GM10266 (cell line): ENCODE data around the gene GSTA4.

Experiments
- DNase-seq: peaks from one replicate; pipeline ENCODE4 v3.0.0; 2012; ENCODE audit errors: extremely low spot score
- TF ChIP-seq, protein P1 (sequence below): IDR thresholded peaks from 2 replicates; pipeline ENCODE4 v1.5.1; 2012; ENCODE audit warnings: mild to moderate bottlenecking, low read depth; ENCODE audit not compliant: control insufficient read depth, insufficient read depth; ENCODE audit errors: missing control alignments

Gene GSTA4, protein sequence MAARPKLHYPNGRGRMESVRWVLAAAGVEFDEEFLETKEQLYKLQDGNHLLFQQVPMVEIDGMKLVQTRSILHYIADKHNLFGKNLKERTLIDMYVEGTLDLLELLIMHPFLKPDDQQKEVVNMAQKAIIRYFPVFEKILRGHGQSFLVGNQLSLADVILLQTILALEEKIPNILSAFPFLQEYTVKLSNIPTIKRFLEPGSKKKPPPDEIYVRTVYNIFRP

DNA sequence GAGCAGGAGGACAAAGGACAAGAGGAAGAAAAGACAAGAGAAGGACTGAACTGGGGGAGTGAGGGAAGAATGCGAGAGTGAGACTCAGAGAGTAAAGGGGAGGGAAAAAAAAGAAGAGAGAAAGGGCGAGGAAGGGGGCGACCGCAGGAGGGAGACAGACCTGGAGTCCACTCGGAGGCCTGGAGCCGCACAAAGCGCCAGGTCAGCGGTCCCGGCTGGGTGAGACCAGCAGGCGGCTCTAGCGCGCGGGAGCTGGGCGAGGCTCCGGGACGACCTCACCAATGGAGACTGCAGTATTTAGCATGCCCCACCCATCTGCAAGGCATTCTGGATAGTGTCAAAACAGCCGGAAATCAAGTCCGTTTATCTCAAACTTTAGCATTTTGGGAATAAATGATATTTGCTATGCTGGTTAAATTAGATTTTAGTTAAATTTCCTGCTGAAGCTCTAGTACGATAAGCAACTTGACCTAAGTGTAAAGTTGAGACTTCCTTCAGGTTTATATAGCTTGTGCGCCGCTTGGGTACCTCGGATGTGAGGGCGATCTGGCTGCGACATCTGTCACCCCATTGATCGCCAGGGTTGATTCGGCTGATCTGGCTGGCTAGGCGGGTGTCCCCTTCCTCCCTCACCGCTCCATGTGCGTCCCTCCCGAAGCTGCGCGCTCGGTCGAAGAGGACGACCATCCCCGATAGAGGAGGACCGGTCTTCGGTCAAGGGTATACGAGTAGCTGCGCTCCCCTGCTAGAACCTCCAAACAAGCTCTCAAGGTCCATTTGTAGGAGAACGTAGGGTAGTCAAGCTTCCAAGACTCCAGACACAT lies at the start of gene GSTA4:
Gene GSTA4, minus strand, starts transcription at position 196 of the 824 bp plus-strand sequence. CDS start 1,041 bp downstream, outside the sequence.
- TF ChIP-seq, protein P1, sequence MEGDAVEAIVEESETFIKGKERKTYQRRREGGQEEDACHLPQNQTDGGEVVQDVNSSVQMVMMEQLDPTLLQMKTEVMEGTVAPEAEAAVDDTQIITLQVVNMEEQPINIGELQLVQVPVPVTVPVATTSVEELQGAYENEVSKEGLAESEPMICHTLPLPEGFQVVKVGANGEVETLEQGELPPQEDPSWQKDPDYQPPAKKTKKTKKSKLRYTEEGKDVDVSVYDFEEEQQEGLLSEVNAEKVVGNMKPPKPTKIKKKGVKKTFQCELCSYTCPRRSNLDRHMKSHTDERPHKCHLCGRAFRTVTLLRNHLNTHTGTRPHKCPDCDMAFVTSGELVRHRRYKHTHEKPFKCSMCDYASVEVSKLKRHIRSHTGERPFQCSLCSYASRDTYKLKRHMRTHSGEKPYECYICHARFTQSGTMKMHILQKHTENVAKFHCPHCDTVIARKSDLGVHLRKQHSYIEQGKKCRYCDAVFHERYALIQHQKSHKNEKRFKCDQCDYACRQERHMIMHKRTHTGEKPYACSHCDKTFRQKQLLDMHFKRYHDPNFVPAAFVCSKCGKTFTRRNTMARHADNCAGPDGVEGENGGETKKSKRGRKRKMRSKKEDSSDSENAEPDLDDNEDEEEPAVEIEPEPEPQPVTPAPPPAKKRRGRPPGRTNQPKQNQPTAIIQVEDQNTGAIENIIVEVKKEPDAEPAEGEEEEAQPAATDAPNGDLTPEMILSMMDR, result peak; percentile 79
- DNase-seq, result peak; percentile 85

DNA sequence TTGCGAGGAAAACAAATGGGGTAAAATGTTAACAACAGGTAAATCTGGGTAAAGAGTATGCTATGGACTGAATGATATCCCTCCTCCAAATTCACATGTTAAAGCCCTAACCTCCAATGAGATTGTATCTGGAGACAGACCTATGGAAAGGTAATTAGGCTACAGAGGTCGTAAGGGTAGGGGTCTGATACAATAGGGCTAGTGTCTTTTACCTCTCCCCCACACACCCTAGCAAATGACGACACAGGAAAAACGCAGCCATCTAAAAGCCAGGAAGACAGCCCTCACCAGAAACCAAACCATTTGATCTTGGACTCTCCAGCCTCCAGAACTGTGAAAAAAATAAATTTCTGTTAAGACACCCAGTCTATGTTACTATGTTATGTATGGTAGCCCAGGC lies 49.5 kb upstream of the GSTA4 start:
- DNase-seq, result no peak
- TF ChIP-seq, protein P1, result no peak

DNA sequence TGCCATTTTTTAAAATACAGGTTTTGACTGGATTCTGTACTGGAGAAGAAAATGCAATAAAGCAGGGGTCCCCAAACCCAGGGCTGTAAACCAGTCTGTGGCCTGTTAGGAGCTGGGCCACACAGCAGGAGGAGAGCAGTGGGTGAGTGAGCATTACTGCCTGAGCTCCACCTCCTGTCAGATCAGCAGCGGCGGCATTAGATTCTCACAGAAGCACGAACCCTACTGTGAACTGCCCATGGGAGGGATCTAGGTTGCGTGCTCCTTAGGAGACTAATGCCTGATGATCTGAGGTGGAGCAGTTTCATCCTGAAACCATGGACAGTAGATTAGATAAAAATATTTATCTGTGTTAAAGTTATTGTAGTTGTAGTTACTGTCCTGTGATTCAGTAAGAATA lies 49.0 kb upstream of the GSTA4 start:
- TF ChIP-seq, protein P1, result no peak
- no peak for DNase-seq

DNA sequence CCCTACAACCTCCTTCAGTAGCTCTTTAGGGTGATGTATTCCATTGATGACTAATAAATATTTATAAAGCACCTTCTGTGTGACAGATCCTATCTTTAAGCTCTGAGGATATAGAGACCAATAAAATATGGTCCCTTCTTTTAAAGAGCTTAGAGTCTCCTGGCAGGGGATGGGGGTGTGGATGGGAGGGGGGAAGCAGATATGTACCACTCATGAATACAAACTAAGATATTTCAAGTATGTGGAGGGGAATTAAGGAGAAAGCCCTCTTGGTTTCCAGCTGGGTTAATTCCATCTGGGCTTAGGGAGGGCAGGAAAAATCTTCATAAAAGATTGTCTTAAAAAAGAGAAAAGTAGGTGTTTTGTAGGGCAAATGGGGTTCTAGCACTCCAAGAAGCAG lies 48.5 kb upstream of the GSTA4 start:
- TF ChIP-seq, protein P1, result no peak
- DNase-seq, result no peak

DNA sequence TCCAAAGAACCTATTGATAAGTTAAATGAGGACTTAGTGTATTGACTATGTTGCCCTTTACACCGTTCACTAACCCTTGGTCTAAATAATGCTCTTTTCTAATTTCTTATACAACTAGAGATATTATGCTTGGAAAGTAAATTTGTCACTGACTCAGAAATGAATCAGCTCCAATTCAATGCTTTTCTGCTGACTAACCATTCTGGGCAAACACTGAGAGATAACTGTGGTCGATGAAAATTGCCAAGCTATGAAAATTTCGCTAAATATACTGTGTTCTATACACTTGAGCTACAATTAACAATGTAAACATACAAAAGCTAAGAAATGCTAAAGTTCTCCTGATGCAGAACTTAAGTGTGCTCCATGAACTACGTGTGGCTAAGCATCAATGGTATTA lies 47.0 kb upstream of the GSTA4 start:
- TF ChIP-seq, protein P1, result no peak
- DNase-seq, result no peak

DNA sequence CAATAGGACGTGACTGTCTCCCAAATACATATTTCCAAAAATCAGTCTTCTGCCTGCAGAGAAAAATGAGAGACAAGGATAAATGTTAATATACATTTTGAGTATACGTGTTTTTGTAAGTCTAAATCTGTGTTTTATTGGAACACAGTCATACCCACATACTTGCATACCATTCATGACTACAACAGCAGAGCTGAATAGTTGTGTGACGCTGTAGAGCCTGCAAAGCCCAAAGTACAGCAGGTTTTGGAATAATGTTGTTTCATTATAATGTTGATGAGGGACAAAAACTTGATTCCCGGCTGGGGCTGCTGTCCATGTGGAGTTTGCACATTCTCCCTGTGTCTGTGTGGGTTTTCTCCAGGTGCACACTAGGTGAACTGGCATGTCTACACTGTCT lies 46.3 kb upstream of the GSTA4 start:
- no peak for DNase-seq
- TF ChIP-seq, protein P1, result no peak

DNA sequence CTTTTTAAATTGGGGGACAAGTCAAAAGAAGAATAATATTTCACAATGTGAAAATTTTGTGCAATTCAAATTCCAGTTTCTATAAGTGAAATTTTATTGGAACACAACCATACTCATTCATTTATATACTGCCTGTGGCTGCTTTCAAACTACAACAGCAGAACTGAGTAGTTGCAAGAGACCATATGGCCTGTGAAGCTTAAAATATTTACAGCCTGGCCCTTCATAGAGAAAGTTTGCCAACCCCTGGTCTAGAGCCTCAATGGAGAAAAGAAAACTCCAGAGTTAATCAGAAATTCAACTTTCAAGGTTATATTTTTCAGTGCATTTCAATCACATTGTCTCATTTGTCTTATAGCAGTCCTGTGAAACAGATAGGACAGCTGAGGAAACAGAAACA lies 43.5 kb upstream of the GSTA4 start:
- DNase-seq, result no peak

More for the DNA sequence above, 43.5 kb upstream of the GSTA4 start:
- TF ChIP-seq, protein P1, result no peak
